ENCODE measurements around the gene PAX2.
"Not testable (repeated sequence)": the region's sequence is repeated elsewhere in the genome, so short reads cannot be mapped to it uniquely, and the experiment has no call there.

The PAX2 gene

GRCh38 chr10:100744987-100745881 is at the start of gene PAX2:
TSS of gene PAX2 (plus strand) at chr10:100745582. CDS start at chr10:100746261, 679 bp downstream.
- no peak for DNase-seq

GRCh38 chr10:100696477-100696901 is 48.9 kb upstream of the PAX2 start:
- DNase-seq = no peak

GRCh38 chr10:100697070-100697469 is 48.3 kb upstream of the PAX2 start:
- DNase-seq = no peak

- no peak for DNase-seq
These were observed 47.8 kb upstream of the PAX2 start for GRCh38 chr10:100697631-100698030.

- not testable (repeated sequence) for DNase-seq
These were observed 43.7 kb upstream of the PAX2 start for GRCh38 chr10:100701704-100702103.

- DNase-seq = no peak
These were observed 40.2 kb upstream of the PAX2 start for GRCh38 chr10:100705139-100705538.

- DNase-seq = no peak
These were observed 38.0 kb upstream of the PAX2 start for GRCh38 chr10:100707261-100707848.

GRCh38 chr10:100709146-100710082 is 36.0 kb upstream of the PAX2 start:
- no peak for DNase-seq

GRCh38 chr10:100710151-100710871 is 35.1 kb upstream of the PAX2 start:
- no peak for DNase-seq

- no peak for DNase-seq
These were observed 32.1 kb upstream of the PAX2 start for GRCh38 chr10:100713049-100713858.

- no peak for DNase-seq
These were observed 31.4 kb upstream of the PAX2 start for GRCh38 chr10:100713859-100714565.

- no peak for DNase-seq
These were observed 30.8 kb upstream of the PAX2 start for GRCh38 chr10:100714566-100714950.

GRCh38 chr10:100715101-100715444 is 30.3 kb upstream of the PAX2 start:
- no peak for DNase-seq

- no peak for DNase-seq
These were observed 29.7 kb upstream of the PAX2 start for GRCh38 chr10:100715445-100716385.

GRCh38 chr10:100717166-100717565 is 28.2 kb upstream of the PAX2 start:
- DNase-seq = no peak

- DNase-seq = no peak
These were observed 27.1 kb upstream of the PAX2 start for GRCh38 chr10:100718197-100718742.

- no peak for DNase-seq
These were observed 22.2 kb upstream of the PAX2 start for GRCh38 chr10:100723180-100723579.

GRCh38 chr10:100723770-100724530 is 21.4 kb upstream of the PAX2 start:
- no peak for DNase-seq

GRCh38 chr10:100724531-100725027 is 20.8 kb upstream of the PAX2 start:
- no peak for DNase-seq
